ENCODE data around the gene UCHL5.

The UCHL5 gene

GRCh38 chr1:193104907-193105820 is 46.0 kb upstream of the UCHL5 start, which contains the start of gene GLRX2 (continued):
- TF ChIP-seq ZNF398 (tag by site-specific recombination; IDR thresholded peaks at IDR 0.05) (no peak), ZNF610 (tag by site-specific recombination; IDR thresholded peaks at IDR 0.05; ENCODE audit: borderline replicate concordance) (peak; percentile 59; the same call in 1 of the 2 replicates), OSR2 (tag by site-specific recombination; IDR thresholded peaks at IDR 0.05) (no peak), IKZF3 (tag by site-specific recombination; IDR thresholded peaks at IDR 0.05) (peak; percentile 51), ZNF404 (tag by site-specific recombination; IDR thresholded peaks at IDR 0.05) (no peak), REST (tag by site-specific recombination; IDR thresholded peaks at IDR 0.05) (no peak), ZNF660 (tag by site-specific recombination; IDR thresholded peaks at IDR 0.05) (peak; percentile 26; the same call in 1 of the 2 replicates), RBAK (tag by site-specific recombination; IDR thresholded peaks at IDR 0.05) (no peak), MEIS1 (CRISPR knock-in tag; IDR thresholded peaks at IDR 0.05; ENCODE audit: borderline replicate concordance) (no peak)

GRCh38 chr1:193104502-193104906 is 45.3 kb upstream of the UCHL5 start:
- CTCF ChIA-PET = interaction anchor here (0.5 to 1.1 kb wide), 4 partner anchors 9 to 66 kb away, joined by 3 to 5 read pairs (median 3); no protein-coding TSS in a partner anchor
- H3K27ac ChIP-seq (ENCODE audit: extremely low read depth, low read depth, low read length) = no peak overlapping the region; the same call in 1 of the 2 replicates
- peak overlapping the region; percentile 77 for H3K4me3 ChIP-seq (ENCODE audit: low read depth, low read length)
- no peak for TF ChIP-seq ZNF391 (tag by site-specific recombination; IDR thresholded peaks at IDR 0.05; ENCODE audit: borderline replicate concordance, low read depth)
- TF ChIP-seq ZBTB17 (tag by site-specific recombination; IDR thresholded peaks at IDR 0.05) = peak; percentile 46
- 0 out of 2 replicates have a peak, but pooled peaks have one; percentile 10 for TF ChIP-seq REST (tag by site-specific recombination; IDR thresholded peaks at IDR 0.05)
- no peak for TF ChIP-seq ZNF302 (tag by site-specific recombination; IDR thresholded peaks at IDR 0.05; ENCODE audit: low read depth)
- TF ChIP-seq IKZF3 (tag by site-specific recombination; IDR thresholded peaks at IDR 0.05) = peak; percentile 22; the same call in 1 of the 2 replicates
- peak; percentile 79 for TF ChIP-seq ZNF335 (tag by site-specific recombination; conservative IDR thresholded peaks at IDR 0.05)
- TF ChIP-seq ZNF341 (tag by site-specific recombination; IDR thresholded peaks at IDR 0.05; ENCODE audit: low read depth) = peak; percentile 82
- POLR2A ChIA-PET = interaction anchor here (0.9 to 2.8 kb wide), 6 partner anchors 9 to 46 kb away, joined by 3 to 28 read pairs (median 10); partner anchors contain the start of genes CDC73, RO60 and UCHL5
- H3K9me3 ChIP-seq (ENCODE audit: control insufficient read depth, insufficient read depth, low read depth, low read length) = no peaks in the 10 kb centered on the region
- no peaks in the 10 kb centered on the region for H3K4me1 ChIP-seq (ENCODE audit: control insufficient read depth, insufficient read depth, low read length)
- peaks cover 6 to 12% of the 10 kb centered on the region in 2 experiments; a peak in 2 of 3 replicates for H3K36me3 ChIP-seq (ENCODE audit: control insufficient read depth in 2 of 2, insufficient read depth in 1 of 2, low read length in 2 of 2)
